Calu3 (cell line): ENCODE results near the gene USB1. TPM values are rescaled to one million over a fixed set of nuclear protein-coding genes. Genes with fewer than 3 reads are reported as not detected.

ENCODE experiments used
- BruUV-seq: library from RNA; stranded (reverse); fragments of 400-500 nt; replicated peaks from 2 replicates; lab custom pipeline; 2021; lab: Mats Ljungman, UMichigan
- CTCF ChIA-PET: fragments of 300-600 bp; sonication (Branson Sonifier 250); formaldehyde crosslinking; loops from one replicate; lab custom pipeline; 2022; ENCODE audit warnings: antibody characterized with exemption; lab: Charles Lee
- DNase-seq: peaks from one replicate; pipeline ENCODE4 v3.0.0; 2022
- H3K27ac Mint-ChIP-seq: one replicate; pipeline ENCODE4 v1.8.0; 2022; ENCODE audit warnings: mixed read lengths; ENCODE audit not compliant: unreplicated experiment
- H3K27me3 Mint-ChIP-seq: one replicate; pipeline ENCODE4 v1.8.0; 2022; ENCODE audit warnings: mixed read lengths; ENCODE audit not compliant: unreplicated experiment
- H3K36me3 Mint-ChIP-seq: one replicate; pipeline ENCODE4 v1.8.0; 2022; ENCODE audit warnings: mild to moderate bottlenecking, moderate library complexity, mixed read lengths; ENCODE audit not compliant: insufficient read depth, unreplicated experiment
- H3K4me1 Mint-ChIP-seq: one replicate; pipeline ENCODE4 v1.8.0; 2022; ENCODE audit warnings: mild to moderate bottlenecking, low read depth, mixed read lengths; ENCODE audit not compliant: unreplicated experiment
- H3K4me3 Mint-ChIP-seq: one replicate; pipeline ENCODE4 v1.8.0; 2022; ENCODE audit warnings: mild to moderate bottlenecking, low read depth, moderate library complexity, mixed read lengths; ENCODE audit not compliant: unreplicated experiment
- H3K9me3 Mint-ChIP-seq: one replicate; pipeline ENCODE4 v1.8.0; 2022; ENCODE audit warnings: low read depth, mixed read lengths; ENCODE audit not compliant: unreplicated experiment
- intact Hi-C: fragments of 100-400 bp; cut with micrococcal nuclease; formaldehyde crosslinking; loops from one replicate; pipeline ENCODE4 v1.10.0; 2022; ENCODE audit not compliant: unreplicated experiment
- total RNA-seq: library from RNA; stranded (reverse); gene quantifications from 2 replicates; pipeline ENCODE4 v1.2.3, GENCODE V29; 2022
- TF ChIP-seq, protein P1 (sequence below): fragments of 200-600 bp; IDR thresholded peaks from one replicate; pipeline ENCODE4 v1.8.0; 2022; ENCODE audit warnings: antibody characterized with exemption; ENCODE audit not compliant: unreplicated experiment

USB1 gene
- total RNA-seq, 1 experiment from 2014 or later: 59.3 TPM

- no TSS peak for BruUV-seq
- Mint-ChIP-seq H3K36me3 (peaks cover 14% of the 10 kb centered on the region), H3K4me3 (no peak overlapping the region), H3K9me3 (no peaks in the 10 kb centered on the region), H3K27me3 (no peaks in the 10 kb centered on the region), H3K27ac (no peak overlapping the region), H3K4me1 (peaks cover under 1% of the 10 kb centered on the region)
- CTCF ChIA-PET: interaction anchor here (1.6 kb wide), 1 partner anchor 112 kb away, joined by 4 read pairs; no protein-coding TSS in a partner anchor
- DNase-seq: no peak
- TF ChIP-seq, protein P1, sequence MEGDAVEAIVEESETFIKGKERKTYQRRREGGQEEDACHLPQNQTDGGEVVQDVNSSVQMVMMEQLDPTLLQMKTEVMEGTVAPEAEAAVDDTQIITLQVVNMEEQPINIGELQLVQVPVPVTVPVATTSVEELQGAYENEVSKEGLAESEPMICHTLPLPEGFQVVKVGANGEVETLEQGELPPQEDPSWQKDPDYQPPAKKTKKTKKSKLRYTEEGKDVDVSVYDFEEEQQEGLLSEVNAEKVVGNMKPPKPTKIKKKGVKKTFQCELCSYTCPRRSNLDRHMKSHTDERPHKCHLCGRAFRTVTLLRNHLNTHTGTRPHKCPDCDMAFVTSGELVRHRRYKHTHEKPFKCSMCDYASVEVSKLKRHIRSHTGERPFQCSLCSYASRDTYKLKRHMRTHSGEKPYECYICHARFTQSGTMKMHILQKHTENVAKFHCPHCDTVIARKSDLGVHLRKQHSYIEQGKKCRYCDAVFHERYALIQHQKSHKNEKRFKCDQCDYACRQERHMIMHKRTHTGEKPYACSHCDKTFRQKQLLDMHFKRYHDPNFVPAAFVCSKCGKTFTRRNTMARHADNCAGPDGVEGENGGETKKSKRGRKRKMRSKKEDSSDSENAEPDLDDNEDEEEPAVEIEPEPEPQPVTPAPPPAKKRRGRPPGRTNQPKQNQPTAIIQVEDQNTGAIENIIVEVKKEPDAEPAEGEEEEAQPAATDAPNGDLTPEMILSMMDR: no peak
- intact Hi-C loops: loop anchor here (10.0 kb wide), 1 partner anchor 255 kb away; no protein-coding TSS in a partner anchor
These were observed 8.7 kb downstream of the USB1 start for GRCh38 chr16:58009856-58010416.

DNA sequence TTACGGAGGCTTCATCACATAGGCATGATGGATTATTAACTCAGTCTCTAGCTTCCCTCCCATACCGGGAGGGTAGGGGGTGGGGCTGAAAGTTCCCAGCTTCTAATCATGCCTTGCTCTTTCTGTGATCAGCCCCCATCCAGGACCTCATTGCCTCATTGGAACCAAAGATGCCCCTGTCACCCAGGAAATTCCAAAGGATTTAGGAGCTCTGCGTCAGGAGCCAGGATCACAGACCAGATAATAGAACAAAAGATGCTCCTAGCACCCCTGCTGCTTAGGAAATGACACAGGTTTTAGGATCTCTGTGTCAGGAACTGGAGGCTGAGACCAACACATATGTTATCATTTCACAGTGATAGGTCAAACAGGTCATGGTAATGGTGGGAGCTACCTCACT lies 9.7 kb downstream of the USB1 start:
- H3K27me3 Mint-ChIP-seq: no peaks in the 10 kb centered on the region
- H3K27ac Mint-ChIP-seq: no peak overlapping the region
- CTCF ChIA-PET: interaction anchor here (1.6 kb wide), 1 partner anchor 111 kb away, joined by 4 read pairs; no protein-coding TSS in a partner anchor

DNA sequence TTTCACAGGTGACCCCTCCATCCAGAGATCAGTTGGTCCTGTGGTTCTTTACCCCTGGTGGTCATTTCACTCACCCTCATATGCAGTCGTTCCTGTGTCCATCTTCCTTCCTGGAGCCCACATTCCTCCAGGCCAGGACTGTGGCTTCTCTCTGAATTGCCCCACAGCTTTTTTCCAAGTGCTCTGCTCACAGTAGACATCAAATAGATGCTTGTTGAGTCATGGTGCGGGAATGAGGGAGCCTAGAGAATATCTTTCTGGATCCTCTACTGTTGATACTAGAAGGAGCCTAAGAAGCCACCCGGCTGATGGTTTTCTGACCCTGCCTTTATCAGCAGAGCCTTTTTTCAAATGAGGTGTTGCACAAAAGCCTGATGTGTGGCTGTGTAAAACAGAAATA lies 10.4 kb downstream of the USB1 start:
- peaks cover 12% of the 10 kb centered on the region for H3K36me3 Mint-ChIP-seq
- no TSS peak for BruUV-seq
- CTCF ChIA-PET: no interaction called here
- DNase-seq: no peak
- no peaks in the 10 kb centered on the region for H3K4me1 Mint-ChIP-seq
- H3K27ac Mint-ChIP-seq: no peak overlapping the region
- no peaks in the 10 kb centered on the region for H3K9me3 Mint-ChIP-seq
- no peaks in the 10 kb centered on the region for H3K27me3 Mint-ChIP-seq
- TF ChIP-seq, protein P1: no peak
- intact Hi-C loops: no loop called here
- H3K4me3 Mint-ChIP-seq: no peak overlapping the region

More for the DNA sequence above, 9.7 kb downstream of the USB1 start:
- TF ChIP-seq, protein P1: no peak
- Mint-ChIP-seq H3K4me3 (no peak overlapping the region), H3K36me3 (peaks cover 12% of the 10 kb centered on the region), H3K4me1 (no peaks in the 10 kb centered on the region), H3K9me3 (no peaks in the 10 kb centered on the region)
- BruUV-seq: no TSS peak
- intact Hi-C loops: no loop called here
- no peak for DNase-seq

DNA sequence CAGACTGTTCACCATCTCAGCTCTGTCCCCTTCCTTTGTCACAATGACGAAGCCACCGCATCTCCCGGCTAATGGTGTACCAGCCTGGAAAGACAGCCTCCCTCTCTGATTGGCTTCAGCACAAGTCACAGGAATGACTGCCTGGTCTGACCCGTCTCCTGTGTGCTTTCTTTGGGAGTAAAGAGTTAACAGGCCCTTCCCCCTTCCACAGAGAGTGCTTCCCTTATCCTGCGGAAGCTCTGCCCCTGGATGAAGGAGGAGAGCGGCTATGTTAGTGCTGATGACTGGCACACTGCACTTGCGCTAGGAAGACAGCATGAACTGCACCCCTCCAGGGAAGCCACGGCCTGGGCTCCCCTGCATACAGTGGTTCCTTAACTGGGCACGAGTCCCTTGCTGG lies 11.3 kb downstream of the USB1 start:
- BruUV-seq: no TSS peak
- no peak for DNase-seq
- Mint-ChIP-seq H3K4me3 (no peak overlapping the region), H3K27me3 (no peaks in the 10 kb centered on the region), H3K27ac (no peak overlapping the region), H3K36me3 (peaks cover 12% of the 10 kb centered on the region), H3K4me1 (no peaks in the 10 kb centered on the region), H3K9me3 (no peaks in the 10 kb centered on the region)
- TF ChIP-seq, protein P1: no peak
- CTCF ChIA-PET: interaction anchor here (1.1 kb wide), 1 partner anchor 10 kb away, joined by 3 read pairs; no protein-coding TSS in a partner anchor
- intact Hi-C loops: no loop called here
